Amygdala (tissue), 56 donors: ENCODE results near the gene SDCCAG8.
A peak's percentile ranks its signal among the peaks of the same experiment; 100 is the strongest.
"Not testable (repeated sequence)": the region's sequence is repeated elsewhere in the genome, so short reads cannot be mapped to it uniquely, and the experiment has no call there.

ENCODE experiments used
- DNase-seq, 56 donors: peaks; one replicate each; lab custom pipeline; 2025; lab: John Stamatoyannopoulos, UW

Gene SDCCAG8

DNA sequence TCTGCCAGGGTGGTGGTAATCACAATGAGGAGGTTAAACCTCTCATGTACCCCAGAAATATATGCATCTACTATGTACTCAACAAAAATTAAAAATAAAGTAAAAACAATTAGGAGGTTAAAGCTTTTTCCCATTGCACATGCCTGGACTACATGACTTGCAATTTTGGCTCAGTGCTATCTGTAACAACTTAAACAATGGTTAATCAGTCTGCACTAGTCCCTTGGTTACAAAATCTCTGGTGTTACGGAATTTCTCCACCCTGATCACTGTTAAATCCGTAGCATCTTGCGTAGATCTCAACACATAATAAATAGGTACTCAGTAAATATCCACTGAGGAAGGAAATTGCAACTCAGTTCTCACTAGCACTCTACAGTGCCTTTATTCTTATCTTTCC, 66.5 kb downstream of the SDCCAG8 start:
- no peak for DNase-seq

DNA sequence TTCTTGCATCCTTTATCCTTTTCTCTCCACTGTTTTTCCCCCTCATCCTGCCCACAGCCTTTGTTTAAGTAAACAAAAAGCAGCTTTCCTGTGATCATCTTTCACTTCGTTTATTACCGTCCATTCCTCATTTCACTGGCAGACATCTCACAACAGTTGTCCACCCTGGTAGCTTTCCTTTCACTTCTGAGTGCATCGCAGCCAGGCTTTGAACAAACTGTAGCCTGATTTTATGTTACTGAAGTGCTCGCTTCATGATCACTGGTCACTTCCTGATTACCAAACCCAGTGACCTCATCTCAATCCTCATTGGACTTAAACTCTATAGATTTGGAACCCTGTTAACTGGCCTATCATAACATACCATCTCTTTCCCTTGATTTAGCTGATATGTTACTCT, 67.7 kb downstream of the SDCCAG8 start:
- no peak for DNase-seq

DNA sequence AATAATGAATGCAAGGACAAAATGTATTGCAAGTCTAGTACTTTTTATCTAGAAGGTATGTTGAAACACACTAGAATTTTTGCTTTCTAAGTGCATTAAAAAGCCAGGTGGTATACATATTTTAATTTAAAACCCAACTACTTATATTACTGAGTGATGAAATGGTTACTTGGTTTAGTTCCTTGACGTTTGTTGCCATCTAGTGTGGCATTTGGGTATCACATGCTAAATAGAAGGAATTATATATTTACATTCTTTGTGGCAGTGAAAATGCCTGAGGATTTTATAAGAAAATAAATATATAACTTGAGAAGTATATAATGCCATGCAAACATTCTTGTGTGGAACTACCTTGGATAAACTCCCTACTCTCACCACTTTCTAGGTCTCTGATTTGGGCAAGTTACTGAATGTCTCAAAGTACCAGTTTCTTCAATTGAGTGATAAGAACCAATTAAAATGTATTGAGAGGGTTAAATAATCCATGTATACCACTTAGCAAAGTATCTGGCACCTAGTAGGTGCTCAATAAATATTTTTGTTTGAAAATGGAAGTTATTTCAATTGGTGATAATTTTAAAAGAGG, 69.6 kb downstream of the SDCCAG8 start:
- peak in 2 of 56 donors; percentile 34 to 80 for DNase-seq

DNA sequence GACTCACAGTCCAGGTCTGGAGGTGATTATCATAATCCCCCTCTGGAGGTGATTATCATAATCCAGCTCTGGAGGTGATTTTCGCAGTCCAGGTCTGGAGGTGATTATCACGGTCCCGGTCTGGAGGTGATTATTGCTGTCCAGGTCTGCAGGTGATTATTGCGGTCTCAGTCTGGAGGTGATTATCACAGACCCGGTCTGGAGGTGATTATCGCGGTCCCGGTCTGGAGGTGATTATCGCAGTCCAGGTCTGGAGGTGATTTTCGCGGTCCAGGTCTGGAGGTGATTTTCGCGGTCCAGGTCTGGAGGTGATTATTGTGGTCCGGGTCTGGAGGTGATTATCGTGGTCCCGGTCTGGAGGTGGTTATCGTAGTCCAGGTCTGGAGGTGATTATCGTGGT, 76.6 kb downstream of the SDCCAG8 start:
- no peak for DNase-seq

DNA sequence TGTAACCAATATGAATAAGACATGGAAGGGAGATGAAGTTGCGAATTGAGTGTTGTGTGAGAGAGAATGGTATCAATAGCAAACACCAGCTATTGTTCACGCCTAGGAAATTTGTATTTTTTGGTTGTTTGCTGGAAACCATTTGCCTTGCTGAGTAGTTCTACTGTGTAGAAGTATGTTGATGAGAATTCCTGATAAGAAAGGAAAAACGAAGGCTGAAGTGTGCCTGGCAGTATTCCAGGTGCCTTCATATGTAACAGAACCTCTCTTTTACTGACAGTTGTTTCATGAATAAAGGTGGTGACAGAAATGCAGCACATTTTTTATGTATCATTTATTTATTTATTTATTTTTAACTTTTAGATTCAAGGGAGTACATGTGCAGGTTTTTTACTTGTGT, 79.5 kb downstream of the SDCCAG8 start:
- DNase-seq = no peak

DNA sequence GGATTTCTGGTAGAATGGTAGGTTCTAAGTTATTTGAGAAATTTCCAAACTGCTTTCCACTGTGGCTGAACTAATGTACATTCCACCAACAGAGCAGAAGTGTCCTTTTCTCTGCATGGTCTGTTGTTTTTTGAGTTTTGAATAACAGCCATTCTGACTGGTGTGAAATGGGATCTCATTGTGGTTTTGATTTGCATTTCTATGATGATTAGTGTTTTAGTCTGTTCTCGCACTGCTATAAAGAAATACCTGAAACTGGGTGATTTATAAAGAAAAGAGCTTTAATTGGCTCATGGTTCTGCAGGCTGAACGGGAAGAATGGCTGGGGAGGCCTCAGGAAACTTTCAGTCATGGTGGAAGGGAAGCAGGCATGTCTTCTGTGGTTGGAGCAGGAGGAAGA, 80.3 kb downstream of the SDCCAG8 start:
- DNase-seq = no peak

DNA sequence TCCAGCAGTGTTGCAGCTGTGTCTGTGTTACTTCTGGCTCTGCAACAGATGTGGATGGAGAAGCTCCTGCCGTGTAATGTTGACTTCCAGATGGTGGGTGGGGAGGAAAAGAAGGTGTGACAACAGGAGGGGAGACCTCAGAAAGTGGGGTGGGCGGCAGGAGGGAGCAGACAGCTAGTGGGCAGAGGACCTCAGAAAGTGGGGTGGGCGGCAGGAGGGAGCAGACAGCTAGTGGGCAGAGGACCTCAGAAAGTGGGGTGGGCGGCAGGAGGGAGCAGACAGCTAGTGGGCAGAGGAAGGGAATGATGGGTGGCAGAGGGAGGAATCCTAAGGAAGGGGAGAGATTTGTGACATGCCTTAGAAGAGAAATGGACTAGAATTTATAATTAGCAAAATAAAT, 83.0 kb downstream of the SDCCAG8 start:
- not testable (repeated sequence) for DNase-seq

DNA sequence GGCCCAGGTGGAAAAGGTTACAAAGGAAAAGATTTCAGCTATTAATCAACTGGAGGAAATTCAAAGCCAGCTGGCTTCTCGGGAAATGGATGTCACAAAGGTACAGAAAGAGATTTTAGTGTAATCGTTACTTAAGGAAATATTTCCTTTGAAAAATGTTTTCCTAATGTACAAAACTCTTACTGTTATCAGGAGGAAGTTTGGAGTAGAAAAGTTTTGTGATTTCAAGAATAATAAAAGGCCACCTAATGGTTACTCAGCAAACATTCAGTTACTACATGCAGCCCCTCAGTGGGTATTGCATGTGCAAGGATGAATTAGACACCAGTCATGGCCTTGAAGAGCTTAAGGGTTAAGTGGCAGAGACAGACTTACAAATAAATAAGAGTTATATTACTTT, 85.2 kb downstream of the SDCCAG8 start:
- DNase-seq = no peak

DNA sequence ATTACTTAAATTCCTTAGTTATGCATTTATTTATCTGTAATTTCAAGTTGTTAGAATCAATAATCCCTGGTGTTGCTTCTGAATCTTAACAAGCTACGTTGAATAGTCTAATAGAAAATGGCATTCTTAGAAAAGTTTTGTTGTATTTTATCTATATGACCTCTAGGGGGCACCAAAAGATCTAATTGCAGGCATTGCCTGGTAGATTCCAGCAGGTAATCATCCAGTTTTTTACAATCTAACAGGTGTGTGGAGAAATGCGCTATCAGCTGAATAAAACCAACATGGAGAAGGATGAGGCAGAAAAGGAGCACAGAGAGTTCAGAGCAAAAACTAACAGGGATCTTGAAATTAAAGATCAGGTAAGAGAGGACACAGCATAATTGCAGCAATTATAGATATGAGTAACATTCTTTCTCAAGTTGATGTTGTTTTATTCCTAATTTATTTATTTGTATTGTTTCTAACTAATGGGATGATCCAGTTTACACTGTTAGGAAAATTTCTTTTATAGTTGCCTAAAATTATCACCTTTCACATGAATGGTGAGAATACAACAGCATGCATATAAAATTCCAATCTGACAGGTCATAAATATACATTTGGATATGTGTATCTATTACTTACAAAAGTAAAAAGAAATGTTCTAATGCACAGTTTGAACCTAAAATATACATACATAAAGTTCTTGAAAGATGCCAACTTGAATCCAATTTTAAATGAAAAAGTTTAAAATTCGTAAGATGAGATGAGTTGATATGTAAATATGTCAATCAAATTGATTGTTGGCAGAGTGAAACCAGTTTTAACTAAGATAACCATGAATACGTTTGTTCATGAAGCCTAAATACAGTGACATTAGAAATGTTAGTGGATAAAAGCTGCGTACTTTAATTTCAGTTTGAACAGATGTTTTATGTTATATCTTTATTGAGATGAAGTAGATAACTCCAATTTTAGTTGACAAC, 88.4 kb downstream of the SDCCAG8 start:
- DNase-seq = peak in 1 of 56 donors; percentile 66

DNA sequence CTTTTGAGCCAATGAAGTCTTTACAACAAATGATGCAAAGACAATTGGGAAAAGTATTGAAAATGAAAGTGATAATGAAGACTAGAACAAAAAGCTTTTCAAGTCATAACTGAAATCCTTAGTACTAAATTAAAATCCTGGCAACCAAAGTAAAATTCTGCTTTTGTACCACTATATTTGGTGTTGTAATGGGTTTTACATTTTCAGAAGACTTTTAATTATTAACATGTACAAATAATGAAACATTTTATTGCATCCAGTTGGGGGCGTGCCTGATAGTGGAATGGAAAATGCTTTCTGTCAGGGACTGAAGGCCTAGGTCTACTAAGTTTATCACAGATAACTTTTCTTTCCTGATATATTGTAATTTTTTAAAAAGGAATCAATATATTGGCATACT, 89.4 kb downstream of the SDCCAG8 start:
- DNase-seq = peak in 9 of 56 donors; percentile 1 to 45 (median 7)

DNA sequence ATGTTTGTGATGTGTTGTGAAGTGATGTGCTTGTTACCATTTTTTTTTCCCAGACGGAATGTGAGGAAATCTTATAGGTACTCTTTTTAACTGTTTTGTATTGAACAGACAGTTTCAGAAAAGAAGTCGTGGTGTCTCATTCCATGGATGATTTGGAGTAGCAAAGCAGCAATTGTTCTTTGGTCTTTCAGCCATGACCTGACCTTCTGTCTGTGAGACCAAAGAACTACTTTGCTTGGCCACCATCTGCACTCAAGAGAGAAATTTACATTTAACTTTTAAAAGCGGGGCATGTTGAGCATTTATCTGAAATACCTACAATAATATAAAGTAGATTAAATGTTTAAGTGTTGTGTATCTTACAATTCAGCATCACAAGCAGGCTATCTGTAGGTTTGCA, 90.2 kb downstream of the SDCCAG8 start:
- no peak for DNase-seq

DNA sequence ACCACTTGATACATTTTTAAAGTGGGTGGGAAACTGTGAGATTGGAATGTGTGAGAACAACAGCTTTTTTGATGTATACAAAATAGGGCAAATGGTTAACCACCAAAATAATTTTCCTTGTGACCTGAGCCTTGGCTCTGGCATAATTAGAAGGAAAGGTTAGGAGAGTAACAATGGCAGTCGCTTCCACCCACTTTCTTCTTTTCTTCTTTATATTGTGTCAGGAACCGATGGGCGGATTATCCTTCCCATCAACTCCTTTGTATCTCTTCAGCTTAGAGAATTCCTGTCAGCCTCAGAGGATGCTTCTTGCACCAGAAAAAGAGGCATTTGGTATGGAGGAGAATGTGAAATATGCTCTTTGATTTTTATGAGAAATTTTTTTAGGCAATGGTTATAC, 90.6 kb downstream of the SDCCAG8 start:
- DNase-seq = no peak

DNA sequence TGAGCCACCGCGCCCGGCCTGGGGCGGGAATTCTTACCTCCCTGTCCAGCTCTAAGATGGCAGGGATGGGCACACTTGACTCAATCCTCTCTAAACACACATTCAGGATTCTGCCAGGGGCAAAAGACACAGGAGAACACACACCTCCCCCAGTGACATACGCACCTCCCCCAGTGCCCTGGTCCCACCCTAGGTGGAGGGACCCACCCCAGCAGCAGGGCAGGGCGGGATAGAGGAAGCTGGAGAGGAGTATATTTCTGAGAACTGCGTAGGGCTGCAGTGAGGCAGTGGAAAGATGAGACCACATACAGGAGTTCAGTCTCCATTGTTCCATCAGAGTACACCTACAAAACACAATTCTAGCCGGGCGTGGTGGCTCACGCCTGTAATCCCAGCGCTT, 92.5 kb downstream of the SDCCAG8 start:
- no peak for DNase-seq

DNA sequence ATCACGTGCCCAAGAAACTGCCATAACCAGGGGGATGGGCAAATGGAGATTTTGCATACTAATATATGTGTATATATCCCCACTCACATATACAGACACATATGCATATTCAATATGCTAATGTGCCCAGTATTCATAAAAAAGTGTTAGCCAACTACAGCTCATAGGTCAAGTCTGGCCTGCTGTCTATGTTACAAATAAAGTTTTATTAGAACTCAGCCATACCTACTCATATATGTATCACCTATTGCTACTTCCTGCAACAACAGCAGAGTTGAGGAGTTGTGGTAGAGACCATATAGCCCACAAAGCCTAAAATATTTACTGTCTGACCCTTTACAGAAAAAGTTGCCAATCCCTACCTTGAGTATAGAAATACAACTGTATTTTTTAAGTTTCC, 93.3 kb downstream of the SDCCAG8 start:
- no peak for DNase-seq

DNA sequence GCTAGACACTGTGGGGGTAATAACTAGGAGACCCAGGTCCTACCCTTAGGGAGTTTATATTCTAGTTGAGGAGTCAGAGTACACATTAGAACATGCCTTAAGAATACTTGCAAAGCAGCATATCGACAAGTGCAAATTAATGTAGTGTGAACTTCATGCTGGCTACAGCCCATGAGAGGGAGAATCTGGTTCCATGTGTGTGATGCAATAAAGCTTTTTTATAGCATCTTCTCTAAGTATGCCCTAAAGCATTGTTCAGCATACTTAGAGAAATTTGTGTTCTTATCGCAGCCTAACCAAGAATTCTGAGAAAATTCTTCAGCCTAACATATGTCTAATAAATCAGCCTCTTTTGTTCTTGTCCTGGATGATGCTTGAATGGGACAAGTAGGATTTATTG, 95.5 kb downstream of the SDCCAG8 start:
- DNase-seq = no peak

DNA sequence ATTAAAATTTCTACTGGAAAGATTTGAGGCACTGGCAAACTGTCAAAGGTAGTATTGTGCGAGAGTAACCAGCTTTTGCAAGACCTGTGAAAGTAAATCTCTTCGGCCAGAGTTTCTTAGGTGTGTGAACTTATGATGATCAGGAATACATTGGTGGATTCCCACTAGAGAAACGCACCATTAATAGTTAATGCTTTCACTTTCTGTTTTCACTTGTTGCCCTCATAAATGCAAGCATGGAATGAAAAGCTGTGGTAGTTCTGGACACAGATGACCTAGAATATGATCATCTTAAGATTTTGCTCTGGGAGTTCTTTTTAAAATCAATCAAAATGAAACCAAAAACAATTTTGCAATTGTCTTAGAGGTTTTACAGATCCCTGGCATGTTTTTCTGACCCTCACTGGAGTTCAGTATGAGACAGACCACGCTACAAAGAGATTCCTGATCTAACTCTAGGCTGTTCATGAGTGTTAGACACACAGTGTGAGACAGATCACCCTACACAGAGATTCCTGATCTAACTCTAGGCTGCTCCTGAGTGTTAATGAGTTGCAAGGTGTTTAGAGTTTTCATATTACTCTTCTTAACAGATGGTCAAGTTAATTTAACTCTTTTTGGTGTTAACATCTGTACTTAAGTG, 98.8 kb downstream of the SDCCAG8 start:
- DNase-seq = no peak

DNA sequence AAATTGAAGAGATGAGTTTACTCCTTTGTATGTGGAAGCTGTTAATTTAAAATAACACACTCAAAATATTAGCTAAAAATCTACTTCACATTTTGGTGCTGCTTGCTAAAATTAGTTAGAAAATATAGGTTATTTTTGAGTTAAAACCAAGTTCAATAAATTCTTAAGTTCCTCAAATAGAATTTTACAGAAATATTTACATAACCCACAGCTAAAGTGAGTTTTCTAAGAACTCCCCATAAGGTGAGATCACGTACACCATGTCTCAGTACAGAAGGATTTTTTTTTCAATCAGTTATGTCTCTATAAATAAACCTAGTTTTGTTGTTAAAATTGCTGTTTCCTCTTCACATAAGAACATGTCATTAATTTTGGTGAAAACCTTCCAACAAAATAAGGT, 108.0 kb downstream of the SDCCAG8 start:
- no peak for DNase-seq

DNA sequence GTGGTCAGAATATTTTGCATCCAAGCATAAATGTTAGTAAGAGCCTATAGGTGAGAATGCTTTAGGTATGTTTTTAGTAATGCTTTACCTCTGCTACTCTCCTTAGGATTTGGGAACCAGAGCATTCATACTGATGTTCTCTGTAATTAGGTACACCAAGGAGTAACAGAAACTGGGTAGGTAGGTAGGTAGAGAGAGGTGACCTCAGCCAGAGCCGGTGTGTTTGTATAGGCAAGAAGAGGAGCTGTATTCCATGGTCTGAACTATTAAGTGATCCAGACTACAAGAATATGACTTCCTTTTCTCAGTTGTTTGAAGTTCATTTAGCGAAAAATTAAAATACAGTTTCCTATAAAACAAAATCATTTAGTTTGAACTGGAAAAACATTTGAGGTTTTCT, 108.5 kb downstream of the SDCCAG8 start:
- no peak for DNase-seq

DNA sequence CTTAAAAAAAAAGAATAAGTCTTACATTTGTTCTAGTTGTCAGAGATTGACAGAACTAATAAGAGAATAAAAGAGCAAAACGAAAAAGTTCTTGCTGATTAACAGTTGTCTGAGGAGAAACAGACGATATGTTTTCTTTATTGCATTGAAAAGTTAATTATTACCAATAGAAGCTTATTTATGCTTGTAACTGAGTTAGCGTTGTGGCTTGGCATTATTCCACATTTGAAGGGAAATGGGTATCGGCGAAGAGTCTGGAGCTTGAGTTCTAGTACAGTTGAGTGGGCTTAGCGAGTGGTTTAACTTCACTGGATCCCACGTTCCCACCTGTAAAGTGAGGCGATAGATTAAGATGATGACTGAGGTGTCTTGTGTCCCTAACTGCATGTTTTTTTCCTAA, 109.0 kb downstream of the SDCCAG8 start:
- DNase-seq = no peak

DNA sequence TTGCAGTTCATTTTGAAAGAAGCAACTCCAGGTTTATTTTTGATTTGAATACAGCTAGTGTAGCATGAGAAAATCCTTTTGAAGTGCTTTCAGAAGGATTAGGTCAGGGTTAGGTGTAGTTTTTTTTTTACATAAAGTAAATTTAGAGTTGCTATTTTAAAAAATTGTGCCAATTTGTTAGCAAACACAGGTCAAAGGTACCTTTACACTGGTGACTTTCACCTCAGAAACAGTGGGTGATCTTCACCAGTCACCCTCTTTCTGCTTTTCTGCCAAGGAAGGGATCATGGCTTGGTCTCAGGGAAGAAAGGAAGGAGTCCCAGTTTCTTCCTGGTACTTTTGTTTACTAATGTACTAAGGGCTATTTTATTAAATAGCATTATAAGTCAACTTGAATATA, 111.5 kb downstream of the SDCCAG8 start:
- no peak for DNase-seq

DNA sequence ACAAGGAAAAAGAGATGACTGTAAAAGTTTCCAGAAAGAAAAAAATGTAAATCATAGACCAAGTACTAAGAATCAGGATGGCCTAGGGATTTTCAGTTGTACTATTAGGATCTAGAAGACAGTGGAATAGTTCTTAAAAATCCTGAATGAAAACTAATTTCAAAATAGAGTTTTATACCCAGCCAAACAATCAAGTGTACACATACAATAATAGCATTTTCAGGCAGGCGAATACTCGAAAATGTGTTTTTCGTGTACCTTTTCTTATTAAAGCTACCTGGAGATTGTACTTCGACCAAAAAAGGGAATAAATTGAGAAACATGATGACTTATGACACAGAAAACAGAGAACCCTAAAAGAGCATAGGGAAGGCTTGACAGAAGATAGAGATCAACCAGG, 118.6 kb downstream of the SDCCAG8 start:
- DNase-seq = no peak

DNA sequence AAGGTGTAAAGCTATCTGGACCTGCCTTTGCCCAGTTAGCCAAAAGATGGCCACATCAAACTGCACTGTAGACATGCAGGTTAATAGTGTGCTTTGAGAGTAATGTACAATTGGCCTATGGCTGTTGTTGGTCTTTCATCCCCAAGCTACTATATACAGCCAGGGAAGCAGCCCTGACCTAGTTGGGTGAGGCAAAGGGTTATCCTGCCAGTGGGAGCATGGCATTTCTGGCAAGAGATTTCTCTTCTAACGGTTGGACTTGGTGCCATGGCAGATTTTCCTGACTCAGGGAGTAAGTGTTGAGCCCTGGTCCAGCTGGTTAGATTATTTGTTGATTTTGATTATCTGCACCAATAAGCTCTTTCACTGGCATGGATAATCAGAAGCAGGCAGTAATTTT, 119.8 kb downstream of the SDCCAG8 start:
- DNase-seq = no peak
